GM12878 (cell line): ENCODE results near the gene HSP90AB1.

ENCODE experiments used
- BHLHE40 ChIP-seq, 2 experiments: fragments of 450-650 bp in 1 of 2; IDR thresholded peaks; 2 replicates each; pipeline ENCODE4 v1.6.1; 2011 to 2017; ENCODE audit warnings: low read depth in 2 of 2, borderline replicate concordance in 1 of 2, improper control_type of control experiment in 1 of 2, low read length in 1 of 2, mild to moderate bottlenecking in 1 of 2
- CREB1 ChIP-seq: IDR thresholded peaks from 2 replicates; pipeline ENCODE4 v1.6.1; 2012; ENCODE audit warnings: low read depth, mild to moderate bottlenecking, inconsistent platforms
- EGR1 ChIP-seq, 2 experiments: IDR thresholded peaks; 1 replicate in 1 of 2; 2 replicates in 1 of 2; pipeline ENCODE4 v1.6.1; 2011 to 2012; ENCODE audit warnings: low read depth in 2 of 2, low read length in 2 of 2, borderline replicate concordance in 1 of 2, mild to moderate bottlenecking in 1 of 2, moderate library complexity in 1 of 2
- EP300 ChIP-seq, 2 experiments: fragments of 150-350 bp in 1 of 2; IDR thresholded peaks; 2 replicates each; pipeline ENCODE4 v1.6.1; 2011 to 2012; ENCODE audit warnings: low read depth in 2 of 2, low read length in 2 of 2, borderline replicate concordance in 1 of 2, improper control_type of control experiment in 1 of 2, inconsistent platforms in 1 of 2; ENCODE audit not compliant: control insufficient read depth in 1 of 2
- EZH2 ChIP-seq: IDR thresholded peaks from 2 replicates; pipeline ENCODE4 v1.6.1; 2012; ENCODE audit warnings: low read depth, mild to moderate bottlenecking, control low read depth, inconsistent platforms, low read length, borderline replicate concordance; ENCODE audit not compliant: control insufficient read depth
- NFIC ChIP-seq: IDR thresholded peaks from 2 replicates; pipeline ENCODE4 v1.6.1; 2012; ENCODE audit warnings: low read depth, mild to moderate bottlenecking, inconsistent platforms, low read length, moderate library complexity
- RAD21 ChIP-seq: IDR thresholded peaks from 2 replicates; pipeline ENCODE4 v1.6.1; 2011; ENCODE audit warnings: mild to moderate bottlenecking, low read depth, low read length, moderate library complexity; ENCODE audit not compliant: insufficient read depth
- TAF1 ChIP-seq: IDR thresholded peaks from 2 replicates; pipeline ENCODE4 v1.6.1; 2011; ENCODE audit warnings: mild to moderate bottlenecking, low read depth, low read length, borderline replicate concordance
- YY1 ChIP-seq: IDR thresholded peaks from 2 replicates; pipeline ENCODE4 v1.6.1; 2011; ENCODE audit warnings: low read depth, mild to moderate bottlenecking, low read length
- TF ChIP-seq, protein P1 (sequence below): fragments of 450-650 bp; IDR thresholded peaks from 2 replicates; pipeline ENCODE4 v1.6.1; 2017; ENCODE audit warnings: mild to moderate bottlenecking
- TF ChIP-seq, protein P2 (sequence below): IDR thresholded peaks from 2 replicates; pipeline ENCODE4 v1.6.1; 2012; ENCODE audit warnings: low read depth, low read length, improper control_type of control experiment
- TF ChIP-seq, protein P3 (sequence below): IDR thresholded peaks from 2 replicates; pipeline ENCODE4 v1.6.1; 2012; ENCODE audit warnings: mild to moderate bottlenecking, low read depth, low read length
- TF ChIP-seq, protein P4 (sequence below), 3 experiments: IDR thresholded peaks in 2 of 3; conservative IDR thresholded peaks in 1 of 3; 2 replicates each; pipeline ENCODE4 v1.5.1; 2011; ENCODE audit warnings: low read depth in 3 of 3, low read length in 3 of 3, mild to moderate bottlenecking in 3 of 3, control low read depth in 2 of 3, moderate library complexity in 2 of 3, inconsistent platforms in 1 of 3, mixed read lengths in 1 of 3; ENCODE audit not compliant: control insufficient read depth in 2 of 3, insufficient read depth in 1 of 3; ENCODE audit errors: extremely low read depth in 1 of 3

DNA sequence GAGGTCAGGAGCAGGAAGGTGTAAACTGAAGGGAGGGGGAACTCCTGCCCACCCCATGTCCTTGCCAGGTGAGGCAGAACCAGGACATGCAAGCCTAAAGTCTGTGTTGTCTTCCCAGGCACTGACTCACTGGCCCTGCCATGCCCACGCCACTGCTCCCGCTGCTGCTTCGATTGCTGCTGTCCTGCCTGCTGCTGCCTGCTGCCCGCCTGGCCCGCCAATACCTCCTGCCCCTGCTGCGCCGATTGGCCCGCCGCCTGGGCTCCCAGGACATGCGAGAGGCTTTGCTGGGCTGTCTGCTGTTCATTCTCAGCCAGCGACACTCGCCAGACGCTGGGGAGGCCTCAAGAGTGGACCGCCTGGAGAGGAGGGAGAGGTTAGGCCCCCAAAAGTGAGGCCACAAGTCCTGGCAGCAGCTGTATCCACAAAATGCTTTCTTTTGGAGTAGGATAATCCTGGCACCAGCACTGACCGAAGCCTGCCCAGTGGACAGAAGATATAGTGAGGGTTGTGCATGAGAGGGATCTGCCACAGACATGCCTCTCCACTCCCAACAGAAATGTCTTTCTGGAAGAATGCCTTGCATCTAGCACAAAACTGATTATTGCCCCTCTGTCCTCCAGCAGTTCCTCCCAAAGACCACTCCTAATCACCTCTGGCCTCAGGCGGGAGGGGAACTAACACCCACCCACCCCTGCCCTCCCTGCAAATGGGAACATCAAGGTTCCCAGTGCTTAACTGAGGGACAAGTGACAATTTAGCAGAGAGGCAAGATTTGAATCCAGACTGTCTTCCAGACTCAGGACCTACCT, 29.4 kb upstream of the HSP90AB1 start:
- TF ChIP-seq EP300 (IDR thresholded peaks at IDR 0.05; ENCODE audit: borderline replicate concordance in 1 of 2, control insufficient read depth in 1 of 2, low read depth in 2 of 2, low read length in 2 of 2) (no peak), EGR1 (IDR thresholded peaks at IDR 0.05; ENCODE audit: borderline replicate concordance in 1 of 2, low read depth in 2 of 2, low read length in 2 of 2) (no peak), NFIC (no peak), RAD21 (no peak), TAF1 (no peak), BHLHE40 (IDR thresholded peaks at IDR 0.05; ENCODE audit: borderline replicate concordance in 1 of 2, low read depth in 2 of 2, low read length in 1 of 2) (no peak), YY1 (no peak), CREB1 (no peak), EZH2 (no peak)
- TF ChIP-seq, protein P1, sequence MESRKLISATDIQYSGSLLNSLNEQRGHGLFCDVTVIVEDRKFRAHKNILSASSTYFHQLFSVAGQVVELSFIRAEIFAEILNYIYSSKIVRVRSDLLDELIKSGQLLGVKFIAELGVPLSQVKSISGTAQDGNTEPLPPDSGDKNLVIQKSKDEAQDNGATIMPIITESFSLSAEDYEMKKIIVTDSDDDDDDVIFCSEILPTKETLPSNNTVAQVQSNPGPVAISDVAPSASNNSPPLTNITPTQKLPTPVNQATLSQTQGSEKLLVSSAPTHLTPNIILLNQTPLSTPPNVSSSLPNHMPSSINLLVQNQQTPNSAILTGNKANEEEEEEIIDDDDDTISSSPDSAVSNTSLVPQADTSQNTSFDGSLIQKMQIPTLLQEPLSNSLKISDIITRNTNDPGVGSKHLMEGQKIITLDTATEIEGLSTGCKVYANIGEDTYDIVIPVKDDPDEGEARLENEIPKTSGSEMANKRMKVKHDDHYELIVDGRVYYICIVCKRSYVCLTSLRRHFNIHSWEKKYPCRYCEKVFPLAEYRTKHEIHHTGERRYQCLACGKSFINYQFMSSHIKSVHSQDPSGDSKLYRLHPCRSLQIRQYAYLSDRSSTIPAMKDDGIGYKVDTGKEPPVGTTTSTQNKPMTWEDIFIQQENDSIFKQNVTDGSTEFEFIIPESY = no peak
- TF ChIP-seq, protein P2, sequence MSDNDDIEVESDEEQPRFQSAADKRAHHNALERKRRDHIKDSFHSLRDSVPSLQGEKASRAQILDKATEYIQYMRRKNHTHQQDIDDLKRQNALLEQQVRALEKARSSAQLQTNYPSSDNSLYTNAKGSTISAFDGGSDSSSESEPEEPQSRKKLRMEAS = no peak
- TF ChIP-seq, protein P3, sequence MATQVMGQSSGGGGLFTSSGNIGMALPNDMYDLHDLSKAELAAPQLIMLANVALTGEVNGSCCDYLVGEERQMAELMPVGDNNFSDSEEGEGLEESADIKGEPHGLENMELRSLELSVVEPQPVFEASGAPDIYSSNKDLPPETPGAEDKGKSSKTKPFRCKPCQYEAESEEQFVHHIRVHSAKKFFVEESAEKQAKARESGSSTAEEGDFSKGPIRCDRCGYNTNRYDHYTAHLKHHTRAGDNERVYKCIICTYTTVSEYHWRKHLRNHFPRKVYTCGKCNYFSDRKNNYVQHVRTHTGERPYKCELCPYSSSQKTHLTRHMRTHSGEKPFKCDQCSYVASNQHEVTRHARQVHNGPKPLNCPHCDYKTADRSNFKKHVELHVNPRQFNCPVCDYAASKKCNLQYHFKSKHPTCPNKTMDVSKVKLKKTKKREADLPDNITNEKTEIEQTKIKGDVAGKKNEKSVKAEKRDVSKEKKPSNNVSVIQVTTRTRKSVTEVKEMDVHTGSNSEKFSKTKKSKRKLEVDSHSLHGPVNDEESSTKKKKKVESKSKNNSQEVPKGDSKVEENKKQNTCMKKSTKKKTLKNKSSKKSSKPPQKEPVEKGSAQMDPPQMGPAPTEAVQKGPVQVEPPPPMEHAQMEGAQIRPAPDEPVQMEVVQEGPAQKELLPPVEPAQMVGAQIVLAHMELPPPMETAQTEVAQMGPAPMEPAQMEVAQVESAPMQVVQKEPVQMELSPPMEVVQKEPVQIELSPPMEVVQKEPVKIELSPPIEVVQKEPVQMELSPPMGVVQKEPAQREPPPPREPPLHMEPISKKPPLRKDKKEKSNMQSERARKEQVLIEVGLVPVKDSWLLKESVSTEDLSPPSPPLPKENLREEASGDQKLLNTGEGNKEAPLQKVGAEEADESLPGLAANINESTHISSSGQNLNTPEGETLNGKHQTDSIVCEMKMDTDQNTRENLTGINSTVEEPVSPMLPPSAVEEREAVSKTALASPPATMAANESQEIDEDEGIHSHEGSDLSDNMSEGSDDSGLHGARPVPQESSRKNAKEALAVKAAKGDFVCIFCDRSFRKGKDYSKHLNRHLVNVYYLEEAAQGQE = no peak
- TF ChIP-seq, protein P4, sequence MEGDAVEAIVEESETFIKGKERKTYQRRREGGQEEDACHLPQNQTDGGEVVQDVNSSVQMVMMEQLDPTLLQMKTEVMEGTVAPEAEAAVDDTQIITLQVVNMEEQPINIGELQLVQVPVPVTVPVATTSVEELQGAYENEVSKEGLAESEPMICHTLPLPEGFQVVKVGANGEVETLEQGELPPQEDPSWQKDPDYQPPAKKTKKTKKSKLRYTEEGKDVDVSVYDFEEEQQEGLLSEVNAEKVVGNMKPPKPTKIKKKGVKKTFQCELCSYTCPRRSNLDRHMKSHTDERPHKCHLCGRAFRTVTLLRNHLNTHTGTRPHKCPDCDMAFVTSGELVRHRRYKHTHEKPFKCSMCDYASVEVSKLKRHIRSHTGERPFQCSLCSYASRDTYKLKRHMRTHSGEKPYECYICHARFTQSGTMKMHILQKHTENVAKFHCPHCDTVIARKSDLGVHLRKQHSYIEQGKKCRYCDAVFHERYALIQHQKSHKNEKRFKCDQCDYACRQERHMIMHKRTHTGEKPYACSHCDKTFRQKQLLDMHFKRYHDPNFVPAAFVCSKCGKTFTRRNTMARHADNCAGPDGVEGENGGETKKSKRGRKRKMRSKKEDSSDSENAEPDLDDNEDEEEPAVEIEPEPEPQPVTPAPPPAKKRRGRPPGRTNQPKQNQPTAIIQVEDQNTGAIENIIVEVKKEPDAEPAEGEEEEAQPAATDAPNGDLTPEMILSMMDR (IDR thresholded peaks at IDR 0.05 in 2 of 3, conservative IDR thresholded peaks at IDR 0.05 in 1 of 3; ENCODE audit: control insufficient read depth in 2 of 3, extremely low read depth in 1 of 3, insufficient read depth in 1 of 3, low read depth in 3 of 3, low read length in 3 of 3) = no peak
